Measurements from ENCODE around the gene PSMA1. TPM values are rescaled to one million over a fixed set of nuclear protein-coding genes. Genes with fewer than 3 reads are reported as not detected.
A peak's percentile ranks its signal among the peaks of the same experiment; 100 is the strongest.

PSMA1 gene
- total RNA-seq, 1 donor from 2014 or later = 106 TPM

DNA sequence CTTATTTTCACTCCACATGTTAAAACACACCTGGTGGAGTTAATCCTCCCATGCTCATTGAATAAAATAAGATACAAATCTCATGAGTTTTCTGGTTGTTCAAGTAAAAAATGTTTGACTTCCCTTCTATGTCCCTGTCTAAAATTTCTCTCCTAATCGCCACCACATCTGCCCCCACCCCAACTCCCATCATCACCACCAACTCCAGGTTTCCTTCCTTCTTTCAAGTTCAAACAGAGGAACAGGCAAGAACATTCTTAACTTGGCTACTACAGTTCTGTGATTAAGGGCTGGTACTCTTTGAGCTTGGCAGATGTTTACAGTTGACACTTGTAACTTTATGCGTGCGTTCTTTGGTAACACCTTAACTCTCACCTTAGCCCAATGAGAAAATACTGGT is 9.1 kb upstream of the PSMA1 start:
- ATAC-seq = no peak

- ATAC-seq = no peak
Measured at GRCh38 chr11:14522801-14523200, 2.6 kb upstream of the PSMA1 start.

- ATAC-seq = no peak
Measured at GRCh38 chr11:14522245-14522644, 2.1 kb upstream of the PSMA1 start.

GRCh38 chr11:14520747-14521151 is 563 bp upstream of the PSMA1 start:
- no peak for ATAC-seq

DNA sequence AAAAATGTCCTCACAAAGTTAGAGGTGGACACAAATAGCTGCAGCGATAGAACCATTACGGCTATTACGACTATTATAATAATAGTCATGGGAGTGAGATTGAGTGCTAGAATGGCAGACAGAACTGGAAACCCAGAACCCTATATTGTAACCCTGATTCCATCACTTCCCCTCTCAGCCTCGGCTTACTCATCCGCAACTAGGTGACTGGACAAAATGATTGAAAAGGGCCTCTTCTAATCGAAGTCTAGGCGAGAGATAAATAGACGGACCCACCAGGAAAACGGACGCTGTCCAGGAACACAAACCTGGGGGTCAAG is 629 bp downstream of the PSMA1 start:
- peak; percentile 19 for ATAC-seq

GRCh38 chr11:14518820-14519219 is 1.4 kb downstream of the PSMA1 start:
- ATAC-seq = no peak

- no peak for ATAC-seq
Measured at GRCh38 chr11:14513800-14514199, 6.4 kb downstream of the PSMA1 start.

DNA sequence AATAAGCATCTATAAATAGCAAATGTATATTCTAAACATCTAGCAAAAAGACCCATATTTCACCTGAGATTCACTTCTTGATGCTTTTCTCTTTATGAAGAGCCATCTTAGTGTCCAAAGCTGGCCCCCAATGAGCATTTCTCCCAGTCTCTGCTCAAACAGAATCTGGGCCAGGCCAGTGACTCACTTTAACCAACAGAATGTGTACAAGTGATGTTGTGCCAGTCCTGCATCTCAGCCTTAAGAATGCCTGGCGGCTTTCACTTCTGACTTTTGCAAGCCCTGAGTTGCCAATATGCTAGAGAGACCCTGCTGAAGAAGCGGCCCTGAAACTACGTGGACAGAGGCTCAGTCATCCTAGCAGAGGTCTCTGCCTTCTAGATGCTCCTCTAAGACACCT is 13.7 kb downstream of the PSMA1 start:
- no peak for ATAC-seq

DNA sequence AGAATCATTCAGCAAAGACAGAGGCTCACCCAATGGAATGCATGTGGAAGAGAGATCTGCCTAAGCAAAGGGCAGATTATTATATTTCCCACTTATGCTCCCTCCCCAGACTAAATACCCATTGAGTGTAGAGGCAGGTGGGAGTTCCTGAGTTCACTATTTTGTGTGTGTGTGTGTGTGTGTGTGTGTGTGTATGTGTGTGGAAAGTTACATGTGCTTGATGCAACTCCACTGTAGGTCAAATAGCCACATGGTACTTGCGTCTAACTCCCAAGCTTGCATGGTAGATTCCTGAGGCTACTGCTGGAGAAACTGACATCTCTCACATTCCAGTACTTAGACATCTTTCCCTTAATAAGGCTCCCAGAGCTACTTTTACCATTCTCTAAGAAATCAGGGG is 17.2 kb downstream of the PSMA1 start:
- ATAC-seq = no peak

GRCh38 chr11:14502039-14502438 is 18.1 kb downstream of the PSMA1 start:
- ATAC-seq = no peak

GRCh38 chr11:14500181-14500651 is 20.0 kb downstream of the PSMA1 start:
- peak; percentile 59 for ATAC-seq

DNA sequence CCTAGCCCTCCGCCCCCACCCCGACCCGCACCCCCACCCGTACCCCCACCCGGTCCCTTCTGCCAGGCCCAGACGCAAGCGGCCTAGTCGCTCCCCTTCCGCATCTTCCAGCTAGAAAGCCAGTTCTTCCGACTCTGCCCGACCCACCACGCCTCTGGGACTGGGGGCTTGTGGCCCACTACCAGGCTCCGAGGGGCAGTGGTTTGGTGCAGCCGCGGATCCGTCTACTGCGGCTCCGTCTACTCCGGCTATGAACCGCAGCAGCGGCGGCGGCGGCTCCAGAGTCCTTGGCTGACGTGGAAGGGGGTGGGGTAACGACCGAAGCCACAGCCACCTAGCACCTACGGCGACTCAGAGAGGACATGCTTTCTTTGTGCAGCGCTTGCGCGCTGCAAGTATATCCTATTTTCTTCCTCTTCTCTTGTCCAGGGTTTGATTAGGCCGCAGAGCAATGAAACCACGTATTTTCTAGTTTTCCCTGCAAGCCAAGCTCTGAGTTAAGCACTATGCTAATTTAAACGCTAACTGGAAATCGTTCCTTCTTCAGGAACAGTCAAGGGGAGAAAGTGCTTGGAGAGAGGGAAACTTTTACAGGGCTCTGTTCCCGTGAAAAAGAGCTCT is 20.5 kb downstream of the PSMA1 start, which contains the start of gene COPB1:
Gene COPB1, minus strand, starts transcription at position 252 of the 621 bp plus-strand sequence. CDS start 883 bp downstream, outside the sequence.
- peak; percentile 100 for ATAC-seq

DNA sequence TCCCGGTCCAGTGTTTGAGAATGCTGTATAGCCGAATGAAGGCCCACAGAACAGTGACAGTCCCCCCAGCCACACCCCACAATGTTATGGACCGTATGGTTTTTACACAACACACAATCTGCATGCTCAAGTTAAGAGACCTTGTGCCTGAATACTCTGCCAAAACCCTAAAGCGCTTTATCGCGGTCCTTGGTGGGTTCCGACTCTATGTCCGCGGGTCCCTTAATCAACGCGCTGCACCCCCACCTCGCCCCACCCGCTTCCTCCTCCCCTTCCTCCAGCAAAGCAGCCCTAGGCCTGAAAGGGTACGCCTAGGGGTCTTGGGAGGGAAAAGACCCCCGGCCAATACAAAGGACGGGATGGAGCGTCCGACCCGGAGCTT is 21.0 kb downstream of the PSMA1 start:
- peak; percentile 48 for ATAC-seq

DNA sequence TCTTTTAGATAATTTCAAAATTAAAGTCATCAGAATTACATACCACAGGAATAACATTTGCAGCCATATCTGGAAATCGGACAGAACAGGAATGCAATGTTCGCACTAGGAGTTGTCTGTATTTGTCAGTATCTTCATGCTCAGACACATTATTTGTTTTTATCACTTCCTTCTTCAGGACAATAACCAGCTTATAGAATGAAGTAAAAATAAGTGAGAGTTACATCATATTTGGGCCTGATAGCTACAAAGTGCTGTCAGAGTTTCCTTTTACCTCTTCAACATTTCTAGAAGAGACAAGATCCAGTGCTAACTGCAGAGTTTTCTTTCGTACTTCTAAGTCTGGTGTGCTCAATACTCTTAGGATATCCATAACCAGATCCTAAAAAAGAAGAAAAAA is 39.5 kb downstream of the PSMA1 start:
- ATAC-seq = no peak

DNA sequence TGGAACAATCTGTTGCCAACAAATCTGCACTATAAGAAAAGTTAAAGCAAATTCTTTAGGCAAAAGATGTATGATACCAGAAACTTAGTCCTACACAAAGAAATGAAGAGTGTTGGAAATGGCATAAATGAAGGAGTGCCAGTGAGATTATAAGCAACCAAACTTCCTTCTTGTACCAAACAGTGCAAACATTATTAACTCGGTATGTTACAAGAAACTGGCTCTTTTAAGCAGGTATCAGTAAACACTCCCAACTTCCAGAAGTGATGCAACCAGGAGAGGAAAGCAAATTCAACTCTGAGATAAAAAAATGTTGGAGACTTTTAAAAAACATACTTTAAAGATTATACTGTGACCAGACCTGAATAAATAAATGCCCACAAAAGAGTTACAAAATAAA is 49.1 kb downstream of the PSMA1 start:
- no peak for ATAC-seq

DNA sequence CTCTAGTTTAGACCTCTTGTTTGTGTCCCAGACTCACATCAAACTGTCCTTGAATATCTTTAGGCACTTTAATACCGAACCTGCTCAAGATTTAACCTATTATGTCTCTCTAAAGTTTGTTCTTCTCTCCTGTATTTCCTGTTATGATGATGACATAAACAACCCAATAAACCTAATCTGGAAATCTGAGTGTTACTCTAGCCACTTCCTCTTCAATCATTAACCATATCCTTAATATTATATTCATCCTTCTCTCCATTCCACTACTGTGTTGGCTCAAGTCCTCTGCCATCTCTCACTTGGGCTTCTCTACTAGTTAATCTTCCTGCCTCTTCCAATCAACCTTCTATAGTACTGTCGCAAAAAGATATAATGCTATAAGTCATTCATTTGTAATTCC is 56.6 kb downstream of the PSMA1 start:
- no peak for ATAC-seq

- ATAC-seq = no peak
Measured at GRCh38 chr11:14460147-14460546, 60.0 kb downstream of the PSMA1 start.

- ATAC-seq = no peak
Measured at GRCh38 chr11:14458377-14458776, 61.8 kb downstream of the PSMA1 start.

GRCh38 chr11:14455648-14456430 is 64.3 kb downstream of the PSMA1 start:
- ATAC-seq = no peak

Other genes starting within 250 kb of the PSMA1 start
- 24.4 TPM for gene RRAS2, start 161.2 kb downstream of the PSMA1 start, total RNA-seq
- gene COPB1, start 20.6 kb downstream of the PSMA1 start, total RNA-seq = 59.8 TPM
- 0.44 TPM for gene PDE3B, start 123.4 kb upstream of the PSMA1 start, total RNA-seq